Mucosa of descending colon (tissue), 3 donors: ENCODE results near the gene CISH. TPM values are rescaled to one million over a fixed set of nuclear protein-coding genes. Genes with fewer than 3 reads are reported as not detected.

Experiments
- ATAC-seq: fragments of 200-7000 bp; cut with Tn5 transposase; one replicate; pipeline ENCODE4 v1.9.1; 2020; ENCODE audit warnings: mild to moderate bottlenecking, moderate library complexity
- DNase-seq, 3 donors: peaks; one replicate each; pipeline ENCODE4 v3.0.0-alpha.2; 2020
- H3K36me3 ChIP-seq: fragments of 200-600 bp; one replicate; pipeline ENCODE4 v1.8.0; 2021; ENCODE audit warnings: low read depth, mild to moderate bottlenecking
- H3K4me1 ChIP-seq: fragments of 200-600 bp; one replicate; pipeline ENCODE4 v1.8.0; 2021; ENCODE audit warnings: low read depth, mild to moderate bottlenecking
- H3K4me3 ChIP-seq: fragments of 200-600 bp; one replicate; pipeline ENCODE4 v1.8.0; 2021; ENCODE audit warnings: mild to moderate bottlenecking
- H3K9me3 ChIP-seq: fragments of 200-600 bp; one replicate; pipeline ENCODE4 v1.8.0; 2021; ENCODE audit warnings: mild to moderate bottlenecking
- CTCF ChIP-seq: fragments of 200-600 bp; IDR thresholded peaks from one replicate; pipeline ENCODE4 v1.8.0; 2022; ENCODE audit warnings: antibody characterized with exemption, mild to moderate bottlenecking
- intact Hi-C, 2 donors: fragments of 100-400 bp; cut with DNase I in 1 of 2; cut with micrococcal nuclease in 1 of 2; formaldehyde crosslinking; loops; one replicate each; pipeline versions ENCODE4 v1.11.0 to v1.11.1; 2022; cut with DNase I, micrococcal nuclease
- total RNA-seq, 3 donors: library from RNA; stranded (reverse); fragmentation: NEBNext Ultra II Directional in 2 of 3; extraction: Animal tissue kit (Norgen Biotek cat#: 25700) in 2 of 3; gene quantifications; one replicate each; pipeline versions ENCODE4 v1.2.1 to v1.2.4, GENCODE V29; 2021 to 2023
- donor health status: DM: no; HTN: no; CAD: no; lungs with moderate emphysema.
- donor health status: DM: no; HTN: no; CAD: no.
- donor health status: DM: no; HTN: yes; CAD: no.

Gene CISH
- total RNA-seq, 3 donors from 2014 or later: 12.7 to 21.4 (median 19.2) TPM

GRCh38 chr3:50600141-50600753, 11.3 kb downstream of the CISH start:
- Histone ChIP-seq H3K9me3 (no peaks in the 10 kb centered on the region), H3K36me3 (no peaks in the 10 kb centered on the region), H3K4me1 (peaks cover 43% of the 10 kb centered on the region), H3K4me3 (no peak overlapping the region)
- intact Hi-C loops: no loop called here
- ATAC-seq: no peak
- TF ChIP-seq CTCF: no peak
- DNase-seq: peak in 1 of 3 donors; percentile 55

DNA sequence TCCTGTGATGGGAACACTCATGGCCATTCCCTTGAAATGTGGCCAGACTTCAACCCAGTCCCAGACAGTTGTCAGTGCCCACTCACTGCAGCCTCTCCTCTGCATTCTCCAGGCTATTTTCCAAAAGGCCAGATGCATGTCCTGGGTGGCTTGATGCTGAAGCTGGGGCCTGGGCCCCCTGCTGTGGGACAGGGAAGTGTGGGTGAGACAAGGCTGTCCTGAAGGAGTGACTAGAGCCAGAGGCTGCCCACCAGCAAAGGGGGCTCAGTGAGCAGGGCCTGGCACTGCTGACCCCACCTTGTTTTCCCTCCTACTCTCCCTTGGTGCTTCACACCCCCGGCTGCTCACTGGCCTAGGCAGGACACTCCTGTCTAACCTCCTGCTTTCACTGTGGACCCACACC, 11.9 kb downstream of the CISH start:
- TF ChIP-seq CTCF: no peak
- Histone ChIP-seq H3K36me3 (no peaks in the 10 kb centered on the region), H3K9me3 (no peaks in the 10 kb centered on the region), H3K4me3 (no peak overlapping the region), H3K4me1 (peaks cover 43% of the 10 kb centered on the region)
- ATAC-seq: no peak
- intact Hi-C loops: no loop called here
- DNase-seq: peak in 1 of 3 donors; percentile 56

GRCh38 chr3:50599115-50599715, 12.4 kb downstream of the CISH start:
- ATAC-seq: no peak

DNA sequence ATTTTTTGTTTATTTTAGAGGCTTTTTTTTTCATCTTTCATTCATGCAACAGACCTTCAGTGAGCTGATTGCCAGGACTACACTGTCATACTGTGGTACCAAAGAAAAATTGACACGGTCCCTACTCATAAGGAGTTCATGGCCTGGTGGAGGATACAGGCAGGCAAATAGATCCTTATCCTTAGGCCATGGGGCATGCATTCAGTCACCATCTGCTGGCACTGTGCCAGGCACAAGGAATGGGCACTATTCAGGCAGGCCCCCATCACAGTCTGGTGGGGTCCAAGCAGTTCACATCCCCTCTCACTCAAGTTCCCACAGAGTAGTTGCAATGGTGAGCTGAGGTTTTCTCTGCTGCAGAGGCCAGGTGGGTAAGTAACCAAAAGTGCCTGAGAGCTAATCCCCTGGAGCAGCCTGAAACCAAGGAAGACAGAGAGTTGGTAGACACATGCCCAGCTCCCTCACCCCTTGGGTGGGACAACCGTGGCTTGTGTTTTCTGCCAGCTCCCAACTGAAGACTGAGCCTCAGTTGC, 17.3 kb downstream of the CISH start:
- no peak for ATAC-seq
- Histone ChIP-seq H3K4me3 (no peak overlapping the region), H3K9me3 (no peaks in the 10 kb centered on the region), H3K4me1 (peaks cover 12% of the 10 kb centered on the region), H3K36me3 (no peaks in the 10 kb centered on the region)
- no peak for DNase-seq
- TF ChIP-seq CTCF: no peak
- intact Hi-C loops: no loop called here

More at GRCh38 chr3:50599115-50599715, 12.4 kb downstream of the CISH start:
- no peak overlapping the region for H3K4me3 ChIP-seq
- no peaks in the 10 kb centered on the region for H3K36me3 ChIP-seq
- intact Hi-C loops: no loop called here
- DNase-seq: peak in 1 of 3 donors; percentile 33
- peaks cover 43% of the 10 kb centered on the region for H3K4me1 ChIP-seq
- H3K9me3 ChIP-seq: no peaks in the 10 kb centered on the region
- no peak for TF ChIP-seq CTCF

GRCh38 chr3:50592568-50592967, 19.0 kb downstream of the CISH start:
- H3K4me3 ChIP-seq: no peak overlapping the region
- ATAC-seq: peak; percentile 68
- no peaks in the 10 kb centered on the region for H3K36me3 ChIP-seq
- TF ChIP-seq CTCF: no peak
- peak in 2 of 3 donors; percentile 59 to 61 for DNase-seq
- no peaks in the 10 kb centered on the region for H3K9me3 ChIP-seq
- intact Hi-C loops: no loop called here
- peaks cover 12% of the 10 kb centered on the region for H3K4me1 ChIP-seq
